HL-60 (cell line): Measurements from ENCODE around the gene ECD.

ENCODE experiments used
- POLR2AphosphoS5 ChIP-seq: IDR thresholded peaks from 2 replicates; pipeline ENCODE4 v1.6.1; 2012; ENCODE audit warnings: low read depth
- TF ChIP-seq, protein P1 (sequence below): IDR thresholded peaks from one replicate; pipeline ENCODE4 v1.5.1; 2011; ENCODE audit warnings: low read length, control low read depth, inconsistent platforms; ENCODE audit not compliant: insufficient read depth

DNA sequence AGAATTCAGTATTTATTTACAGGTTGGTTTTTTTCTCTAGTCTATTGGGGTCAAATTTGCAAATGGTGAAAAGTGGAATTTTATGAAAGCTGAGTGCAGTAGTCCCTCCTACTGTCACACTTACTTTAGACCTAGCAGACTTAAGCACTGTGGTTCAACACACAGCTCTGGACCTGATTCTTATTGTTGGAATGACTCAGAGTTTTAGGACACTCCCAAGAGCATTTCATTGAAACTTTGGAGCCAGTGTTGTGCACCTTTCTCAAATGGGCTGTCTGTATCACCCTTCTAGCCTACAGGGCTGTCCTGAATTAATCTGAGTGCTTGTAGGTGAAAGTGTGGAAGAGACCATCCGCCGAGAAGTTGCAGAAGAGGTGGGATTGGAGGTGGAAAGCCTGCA is 41.5 kb downstream of the ECD start:
- TF ChIP-seq, protein P1, sequence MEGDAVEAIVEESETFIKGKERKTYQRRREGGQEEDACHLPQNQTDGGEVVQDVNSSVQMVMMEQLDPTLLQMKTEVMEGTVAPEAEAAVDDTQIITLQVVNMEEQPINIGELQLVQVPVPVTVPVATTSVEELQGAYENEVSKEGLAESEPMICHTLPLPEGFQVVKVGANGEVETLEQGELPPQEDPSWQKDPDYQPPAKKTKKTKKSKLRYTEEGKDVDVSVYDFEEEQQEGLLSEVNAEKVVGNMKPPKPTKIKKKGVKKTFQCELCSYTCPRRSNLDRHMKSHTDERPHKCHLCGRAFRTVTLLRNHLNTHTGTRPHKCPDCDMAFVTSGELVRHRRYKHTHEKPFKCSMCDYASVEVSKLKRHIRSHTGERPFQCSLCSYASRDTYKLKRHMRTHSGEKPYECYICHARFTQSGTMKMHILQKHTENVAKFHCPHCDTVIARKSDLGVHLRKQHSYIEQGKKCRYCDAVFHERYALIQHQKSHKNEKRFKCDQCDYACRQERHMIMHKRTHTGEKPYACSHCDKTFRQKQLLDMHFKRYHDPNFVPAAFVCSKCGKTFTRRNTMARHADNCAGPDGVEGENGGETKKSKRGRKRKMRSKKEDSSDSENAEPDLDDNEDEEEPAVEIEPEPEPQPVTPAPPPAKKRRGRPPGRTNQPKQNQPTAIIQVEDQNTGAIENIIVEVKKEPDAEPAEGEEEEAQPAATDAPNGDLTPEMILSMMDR = no peak
- no peak for TF ChIP-seq POLR2AphosphoS5
